ENCODE results near the gene ZNF346. TPM values are rescaled to one million over a fixed set of nuclear protein-coding genes. Genes with fewer than 3 reads are reported as not detected.

ZNF346 gene
- total and polyA plus RNA-seq, 4 donors = 27.4 to 43.9 (median 32.7) TPM

DNA sequence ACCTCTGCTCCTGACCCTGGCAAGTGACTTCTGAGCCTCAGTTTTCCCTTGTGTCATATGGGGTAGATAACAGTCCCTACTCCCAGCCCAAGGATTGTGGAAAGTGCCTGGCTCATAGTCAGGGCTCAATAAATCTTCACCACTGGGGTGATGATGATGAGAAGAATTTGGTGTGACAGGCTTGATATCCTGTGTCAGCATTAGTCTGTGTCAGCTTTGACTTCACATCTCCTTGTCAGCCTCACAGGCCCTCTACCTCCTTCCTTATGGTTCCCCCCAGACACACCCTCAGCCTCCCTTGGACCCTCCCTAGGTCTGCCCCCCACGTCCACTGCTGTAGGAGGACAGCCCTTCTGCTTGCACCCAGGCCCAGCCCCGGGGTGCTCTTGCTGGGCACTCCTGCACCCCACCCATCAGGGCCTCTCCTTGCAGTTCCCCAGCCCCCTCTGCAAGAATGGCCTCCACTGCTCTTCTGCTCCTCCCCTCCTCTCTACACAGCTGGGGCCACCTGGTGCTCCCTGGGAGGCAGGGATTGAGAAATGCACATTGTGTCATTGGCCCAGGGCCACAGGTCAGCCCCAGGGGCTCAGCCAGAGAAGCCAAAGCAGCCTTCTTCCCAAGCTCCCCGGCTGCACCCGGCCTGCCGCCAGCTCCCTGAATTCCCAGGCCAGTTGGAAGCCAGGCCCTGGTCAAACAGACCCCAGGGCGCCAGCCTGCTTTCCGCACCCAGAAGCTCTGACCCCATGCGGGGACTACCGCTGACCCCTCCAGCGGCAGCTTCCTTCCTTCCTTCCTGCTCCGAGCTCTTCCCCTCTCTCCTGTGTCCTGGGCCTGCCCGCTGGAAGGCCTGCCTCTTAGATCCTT, 72.0 kb downstream of the ZNF346 start:
- Histone ChIP-seq H3K36me3 (ENCODE audit: control insufficient read depth, insufficient read depth, low read length) (peaks cover 38% of the 10 kb centered on the region), H3K4me1 (ENCODE audit: control insufficient read depth, insufficient read depth, low read length) (peaks cover 34% of the 10 kb centered on the region), H3K9me3 (ENCODE audit: control insufficient read depth, insufficient read depth, low read length) (no peaks in the 10 kb centered on the region), H3K27ac (ENCODE audit: low read depth, low read length) (no peak overlapping the region), H3K4me3 (ENCODE audit: low read depth, low read length) (no peak overlapping the region), H3K27me3 (ENCODE audit: control insufficient read depth, insufficient read depth, low read length) (no peaks in the 10 kb centered on the region)
- DNase-seq (ENCODE audit: low read depth in 4 of 6, low spot score in 6 of 6) = no peak
- WGBS (ENCODE audit: insufficient coverage) = 68% methylated on average over 12 of the region's 12 CpGs

DNA sequence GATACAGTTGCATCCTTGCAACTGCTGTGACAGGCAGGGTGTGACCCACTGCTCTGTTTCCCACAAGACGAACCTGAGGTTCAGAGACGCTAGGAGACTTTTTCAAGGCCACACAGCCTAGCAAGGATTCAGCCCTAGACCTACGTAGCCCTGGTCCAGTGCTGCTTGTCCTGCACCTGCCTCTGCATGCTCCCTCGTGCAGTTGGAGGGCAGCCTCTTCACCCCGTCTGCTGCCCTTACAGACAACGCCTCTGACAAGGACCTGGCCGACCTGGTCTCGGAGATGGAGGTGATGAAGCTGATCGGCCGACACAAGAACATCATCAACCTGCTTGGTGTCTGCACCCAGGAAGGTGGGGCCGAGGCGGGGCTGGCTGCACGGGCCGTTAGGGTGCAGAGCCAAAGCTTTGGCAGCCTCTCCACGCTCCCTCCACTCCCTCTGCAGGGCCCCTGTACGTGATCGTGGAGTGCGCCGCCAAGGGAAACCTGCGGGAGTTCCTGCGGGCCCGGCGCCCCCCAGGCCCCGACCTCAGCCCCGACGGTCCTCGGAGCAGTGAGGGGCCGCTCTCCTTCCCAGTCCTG, 72.7 kb downstream of the ZNF346 start:
- Histone ChIP-seq H3K4me1 (ENCODE audit: control insufficient read depth, insufficient read depth, low read length) (peaks cover 30% of the 10 kb centered on the region), H3K4me3 (ENCODE audit: low read depth, low read length) (no peak overlapping the region), H3K27ac (ENCODE audit: low read depth, low read length) (no peak overlapping the region), H3K27me3 (ENCODE audit: control insufficient read depth, insufficient read depth, low read length) (no peaks in the 10 kb centered on the region), H3K36me3 (ENCODE audit: control insufficient read depth, insufficient read depth, low read length) (peaks cover 38% of the 10 kb centered on the region), H3K9me3 (ENCODE audit: control insufficient read depth, insufficient read depth, low read length) (no peaks in the 10 kb centered on the region)
- WGBS (ENCODE audit: insufficient coverage) = 77% methylated on average over 27 of the region's 28 CpGs
- no peak for DNase-seq (ENCODE audit: low read depth in 4 of 6, low spot score in 6 of 6)

DNA sequence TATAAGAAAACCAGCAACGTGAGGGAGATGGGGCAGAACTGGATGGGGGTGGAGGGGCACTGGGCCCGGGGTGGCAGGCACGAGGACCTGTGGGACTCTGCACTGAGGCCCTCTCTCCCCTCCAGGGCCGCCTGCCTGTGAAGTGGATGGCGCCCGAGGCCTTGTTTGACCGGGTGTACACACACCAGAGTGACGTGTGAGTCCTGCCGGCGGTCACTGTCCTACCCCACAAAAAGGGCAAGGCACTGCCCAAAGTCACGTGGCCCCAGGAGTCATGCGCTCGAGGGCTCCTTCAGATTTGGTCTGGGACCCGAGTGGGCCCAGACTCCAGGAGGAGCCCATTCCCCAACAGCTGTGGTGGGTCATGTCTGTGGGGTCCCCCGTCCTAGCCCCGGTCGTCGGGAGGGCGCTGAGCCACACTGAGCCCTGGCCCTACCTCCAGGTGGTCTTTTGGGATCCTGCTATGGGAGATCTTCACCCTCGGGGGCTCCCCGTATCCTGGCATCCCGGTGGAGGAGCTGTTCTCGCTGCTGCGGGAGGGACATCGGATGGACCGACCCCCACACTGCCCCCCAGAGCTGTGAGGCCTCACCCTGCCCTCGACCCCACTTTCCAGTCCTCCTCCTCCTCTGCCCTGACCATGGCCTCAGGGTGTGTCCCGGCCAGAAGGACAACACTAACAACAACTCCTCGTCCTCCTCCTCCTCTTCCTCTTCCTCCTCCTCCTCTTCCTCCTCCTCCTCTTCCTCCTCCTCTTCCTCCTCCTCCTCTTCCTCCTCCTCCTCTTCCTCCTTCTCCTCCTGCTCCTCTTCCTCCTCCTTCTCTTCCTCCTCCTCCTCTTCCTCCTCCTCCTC, 73.9 kb downstream of the ZNF346 start:
- Histone ChIP-seq H3K27ac (ENCODE audit: low read depth, low read length) (no peak overlapping the region), H3K4me1 (ENCODE audit: control insufficient read depth, insufficient read depth, low read length) (peaks cover 30% of the 10 kb centered on the region), H3K27me3 (ENCODE audit: control insufficient read depth, insufficient read depth, low read length) (no peaks in the 10 kb centered on the region), H3K36me3 (ENCODE audit: control insufficient read depth, insufficient read depth, low read length) (peaks cover 38% of the 10 kb centered on the region), H3K4me3 (ENCODE audit: low read depth, low read length) (no peak overlapping the region), H3K9me3 (ENCODE audit: control insufficient read depth, insufficient read depth, low read length) (no peaks in the 10 kb centered on the region)
- DNase-seq (ENCODE audit: low read depth in 4 of 6, low spot score in 6 of 6) = no peak
- 88% methylated on average over 23 of the region's 29 CpGs for WGBS (ENCODE audit: insufficient coverage)

DNA sequence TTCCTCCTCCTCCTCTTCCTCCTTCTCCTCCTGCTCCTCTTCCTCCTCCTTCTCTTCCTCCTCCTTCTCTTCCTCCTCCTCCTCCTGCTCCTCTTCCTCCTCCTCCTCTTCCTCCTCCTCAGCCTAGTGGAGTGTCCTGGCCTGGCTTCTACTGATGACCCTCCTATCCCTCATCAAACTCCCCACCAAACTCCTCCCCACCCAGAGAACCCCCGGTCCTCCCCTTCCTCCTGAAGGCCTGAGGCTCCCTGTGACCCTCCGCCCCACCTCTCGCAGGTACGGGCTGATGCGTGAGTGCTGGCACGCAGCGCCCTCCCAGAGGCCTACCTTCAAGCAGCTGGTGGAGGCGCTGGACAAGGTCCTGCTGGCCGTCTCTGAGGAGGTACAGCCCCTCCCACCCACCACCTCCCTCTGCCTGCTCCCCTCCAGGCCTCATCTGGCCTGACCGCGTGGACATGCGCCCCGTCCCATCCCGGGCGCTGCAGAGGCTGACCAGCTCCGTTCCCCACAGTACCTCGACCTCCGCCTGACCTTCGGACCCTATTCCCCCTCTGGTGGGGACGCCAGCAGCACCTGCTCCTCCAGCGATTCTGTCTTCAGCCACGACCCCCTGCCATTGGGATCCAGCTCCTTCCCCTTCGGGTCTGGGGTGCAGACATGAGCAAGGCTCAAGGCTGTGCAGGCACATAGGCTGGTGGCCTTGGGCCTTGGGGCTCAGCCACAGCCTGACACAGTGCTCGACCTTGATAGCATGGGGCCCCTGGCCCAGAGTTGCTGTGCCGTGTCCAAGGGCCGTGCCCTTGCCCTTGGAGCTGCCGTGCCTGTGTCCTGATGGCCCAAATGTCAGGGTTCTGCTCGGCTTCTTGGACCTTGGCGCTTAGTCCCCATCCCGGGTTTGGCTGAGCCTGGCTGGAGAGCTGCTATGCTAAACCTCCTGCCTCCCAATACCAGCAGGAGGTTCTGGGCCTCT, 74.8 kb downstream of the ZNF346 start:
- no peak overlapping the region for H3K27ac ChIP-seq (ENCODE audit: low read depth, low read length)
- no peak for DNase-seq (ENCODE audit: low read depth in 4 of 6, low spot score in 6 of 6)
- peaks cover 36% of the 10 kb centered on the region for H3K36me3 ChIP-seq (ENCODE audit: control insufficient read depth, insufficient read depth, low read length)
- H3K27me3 ChIP-seq (ENCODE audit: control insufficient read depth, insufficient read depth, low read length) = no peaks in the 10 kb centered on the region
- H3K4me3 ChIP-seq (ENCODE audit: low read depth, low read length) = no peak overlapping the region
- WGBS (ENCODE audit: insufficient coverage) = 88% methylated on average over 30 of the region's 30 CpGs
- peaks cover 30% of the 10 kb centered on the region for H3K4me1 ChIP-seq (ENCODE audit: control insufficient read depth, insufficient read depth, low read length)
- no peaks in the 10 kb centered on the region for H3K9me3 ChIP-seq (ENCODE audit: control insufficient read depth, insufficient read depth, low read length)

DNA sequence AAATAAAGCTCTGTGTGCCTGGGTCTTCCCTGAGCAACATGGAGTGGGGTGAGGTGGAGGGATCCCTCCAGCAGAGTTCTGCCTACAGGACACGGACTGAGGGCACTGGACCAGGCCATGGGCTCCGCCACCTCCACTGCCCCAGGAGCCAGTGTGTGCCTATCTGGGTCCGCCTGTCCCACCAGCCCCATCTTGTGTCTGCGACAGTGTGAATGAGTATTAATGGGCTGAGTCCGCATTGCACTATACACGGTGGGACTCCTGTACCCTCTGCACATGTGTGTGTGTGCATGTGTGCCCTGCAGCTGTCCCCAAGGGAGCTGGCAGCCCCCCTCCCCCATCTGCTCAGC, 75.6 kb downstream of the ZNF346 start:
- 43% methylated on average over 6 of the region's 6 CpGs for WGBS (ENCODE audit: insufficient coverage)
- Histone ChIP-seq H3K27ac (ENCODE audit: low read depth, low read length) (peak overlapping the region; percentile 58), H3K4me1 (ENCODE audit: control insufficient read depth, insufficient read depth, low read length) (peaks cover 30% of the 10 kb centered on the region), H3K9me3 (ENCODE audit: control insufficient read depth, insufficient read depth, low read length) (no peaks in the 10 kb centered on the region), H3K27me3 (ENCODE audit: control insufficient read depth, insufficient read depth, low read length) (no peaks in the 10 kb centered on the region), H3K36me3 (ENCODE audit: control insufficient read depth, insufficient read depth, low read length) (peaks cover 28% of the 10 kb centered on the region), H3K4me3 (ENCODE audit: low read depth, low read length) (no peak overlapping the region)
- DNase-seq (ENCODE audit: low read depth in 4 of 6, low spot score in 6 of 6) = no peak

DNA sequence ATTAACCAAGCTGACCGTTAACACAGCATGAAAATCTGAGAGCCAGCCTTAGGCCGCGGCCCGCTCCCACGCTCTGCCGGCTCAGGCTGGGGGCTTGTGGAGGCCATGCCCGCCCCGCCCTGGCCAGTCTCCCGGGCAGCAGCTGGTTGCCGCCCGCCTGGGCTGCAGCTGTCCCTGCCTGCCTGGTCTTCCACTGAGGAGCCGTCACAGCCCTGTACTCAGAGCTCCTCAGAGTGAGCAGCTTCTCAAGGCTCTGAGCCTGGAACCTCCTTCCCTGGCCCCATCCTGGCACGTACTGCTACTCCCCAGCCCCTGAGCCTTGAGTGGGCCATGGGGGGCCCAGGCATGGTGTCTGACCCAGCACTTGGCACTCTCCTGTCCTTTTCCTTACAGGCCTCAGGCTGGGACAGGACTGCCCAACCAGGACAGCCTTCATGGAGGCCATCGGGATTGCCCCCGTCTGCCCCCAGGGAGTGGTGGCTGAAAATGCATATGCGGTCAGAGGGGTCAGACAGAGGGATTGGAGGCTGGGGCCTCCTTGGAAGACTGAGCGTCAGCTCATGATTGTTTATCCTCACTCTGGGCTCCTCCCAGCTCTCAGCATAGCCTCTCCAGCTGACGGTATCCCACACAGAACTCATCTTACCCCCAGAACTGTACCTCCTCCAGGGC, 76.1 kb downstream of the ZNF346 start:
- Histone ChIP-seq H3K27ac (ENCODE audit: low read depth, low read length) (peak overlapping the region; percentile 58), H3K4me3 (ENCODE audit: low read depth, low read length) (no peak overlapping the region), H3K4me1 (ENCODE audit: control insufficient read depth, insufficient read depth, low read length) (peaks cover 30% of the 10 kb centered on the region), H3K9me3 (ENCODE audit: control insufficient read depth, insufficient read depth, low read length) (no peaks in the 10 kb centered on the region), H3K36me3 (ENCODE audit: control insufficient read depth, insufficient read depth, low read length) (peaks cover 23% of the 10 kb centered on the region), H3K27me3 (ENCODE audit: control insufficient read depth, insufficient read depth, low read length) (no peaks in the 10 kb centered on the region)
- DNase-seq (ENCODE audit: low read depth in 4 of 6, low spot score in 6 of 6) = peak in 4 of 6 donors; percentile 19 to 70 (median 50)
- WGBS (ENCODE audit: insufficient coverage) = 26% methylated on average over 18 of the region's 18 CpGs

DNA sequence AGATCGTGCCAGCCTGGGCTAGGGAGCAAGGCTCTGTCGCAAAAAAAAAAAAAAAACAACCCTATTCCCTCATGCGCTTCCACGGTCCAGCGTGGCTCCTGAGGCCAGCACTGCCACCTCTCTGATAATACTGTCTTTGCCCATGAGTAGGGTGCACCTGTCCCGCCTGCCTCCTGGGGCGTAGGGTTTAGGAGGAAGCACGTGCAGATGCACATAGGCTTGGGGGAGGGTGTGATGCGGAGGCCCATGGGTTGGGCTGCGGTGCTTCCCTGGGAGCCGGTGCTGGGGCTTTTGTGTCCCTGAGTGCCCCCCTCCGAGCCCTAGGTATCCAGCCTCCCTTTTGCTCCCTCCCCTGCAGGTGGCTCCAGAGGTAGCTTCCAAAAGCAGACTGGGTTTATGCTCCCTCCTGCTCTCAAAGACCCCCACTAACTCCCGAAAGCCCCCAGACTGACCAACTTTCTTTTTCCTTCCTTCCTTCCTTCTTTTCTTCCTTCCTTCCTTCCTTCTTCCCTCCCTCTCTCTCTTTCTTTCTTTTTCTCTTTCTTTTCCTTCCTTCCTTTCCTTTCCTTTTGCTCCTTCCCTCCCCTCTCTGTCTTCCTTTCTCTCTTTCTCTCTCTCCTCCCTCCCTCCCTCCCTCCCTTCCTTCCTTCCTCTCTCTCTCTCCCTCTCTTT, 77.1 kb downstream of the ZNF346 start:
- 59% methylated on average over 6 of the region's 13 CpGs for WGBS (ENCODE audit: insufficient coverage)
- no peaks in the 10 kb centered on the region for H3K27me3 ChIP-seq (ENCODE audit: control insufficient read depth, insufficient read depth, low read length)

DNA sequence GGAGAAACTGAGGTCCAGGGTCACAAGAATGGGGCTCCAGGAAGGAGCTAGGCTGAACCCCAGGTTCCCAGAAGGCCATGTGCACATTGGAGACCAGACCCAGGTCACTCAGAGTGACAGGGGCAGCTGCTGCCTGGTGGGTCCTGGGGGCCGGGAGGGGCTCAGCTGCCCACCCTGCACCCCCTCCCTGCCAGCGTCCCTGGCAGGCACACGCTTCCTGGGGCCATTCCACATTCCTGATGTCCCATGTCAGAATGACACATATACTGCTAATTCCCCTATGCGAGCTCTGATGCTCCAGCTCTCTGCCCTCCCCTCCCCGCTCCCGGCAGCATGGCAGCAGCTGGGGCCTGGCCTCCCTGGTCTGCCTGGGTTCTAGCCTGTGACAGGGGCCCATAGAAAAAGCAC, 78.2 kb downstream of the ZNF346 start:
- Histone ChIP-seq H3K9me3 (ENCODE audit: control insufficient read depth, insufficient read depth, low read length) (no peaks in the 10 kb centered on the region), H3K4me3 (ENCODE audit: low read depth, low read length) (no peak overlapping the region), H3K36me3 (ENCODE audit: control insufficient read depth, insufficient read depth, low read length) (peaks cover 13% of the 10 kb centered on the region), H3K27me3 (ENCODE audit: control insufficient read depth, insufficient read depth, low read length) (no peaks in the 10 kb centered on the region), H3K4me1 (ENCODE audit: control insufficient read depth, insufficient read depth, low read length) (peaks cover 16% of the 10 kb centered on the region), H3K27ac (ENCODE audit: low read depth, low read length) (no peak overlapping the region)
- WGBS (ENCODE audit: insufficient coverage) = 68% methylated on average over 6 of the region's 6 CpGs
- no peak for DNase-seq (ENCODE audit: low read depth in 4 of 6, low spot score in 6 of 6)

More for the DNA sequence above, 77.1 kb downstream of the ZNF346 start:
- no peak overlapping the region for H3K4me3 ChIP-seq (ENCODE audit: low read depth, low read length)
- H3K9me3 ChIP-seq (ENCODE audit: control insufficient read depth, insufficient read depth, low read length) = no peaks in the 10 kb centered on the region
- peaks cover 26% of the 10 kb centered on the region for H3K4me1 ChIP-seq (ENCODE audit: control insufficient read depth, insufficient read depth, low read length)
- H3K27ac ChIP-seq (ENCODE audit: low read depth, low read length) = no peak overlapping the region
- H3K36me3 ChIP-seq (ENCODE audit: control insufficient read depth, insufficient read depth, low read length) = peaks cover 19% of the 10 kb centered on the region
- no peak for DNase-seq (ENCODE audit: low read depth in 4 of 6, low spot score in 6 of 6)

All from spinal cord (tissue), 10 donors.